ENCODE data around the gene SPATA46.

Gene SPATA46

GRCh38 chr1:162363823-162364222 lies 12.8 kb downstream of the SPATA46 start:
- Histone ChIP-seq H3F3A (ENCODE audit: control insufficient read depth, insufficient read depth) (no peaks in the 10 kb centered on the region), H3K9me3 (ENCODE audit: control insufficient read depth, insufficient read depth, low read length) (no peaks in the 10 kb centered on the region), H3K79me2 (ENCODE audit: control insufficient read depth, low read length) (no peaks in the 10 kb centered on the region), H3K4me1 (ENCODE audit: control insufficient read depth, low read length) (no peaks in the 10 kb centered on the region), H3K4me3 (ENCODE audit: low read length) (no peak overlapping the region), H3K36me3 (ENCODE audit: control insufficient read depth, low read length) (no peaks in the 10 kb centered on the region), H3K4me2 (ENCODE audit: low read length) (no peak overlapping the region), H3K27me3 (ENCODE audit: control insufficient read depth, low read length) (peaks cover 8% of the 10 kb centered on the region), H3K9me2 (replicated peaks; ENCODE audit: control insufficient read depth, low read length) (no peaks in the 10 kb centered on the region), H3K27ac (ENCODE audit: low read depth, low read length) (no peak overlapping the region), H4K20me1 (ENCODE audit: control insufficient read depth, insufficient read depth, low read depth, low read length) (no peaks in the 10 kb centered on the region)
- TF ChIP-seq EZH2phosphoT487 (IDR thresholded peaks at IDR 0.05; ENCODE audit: borderline replicate concordance, low read length) (no peak), CTCF (IDR thresholded peaks at IDR 0.05; ENCODE audit: low read depth, low read length, poor library complexity, severe bottlenecking) (no peak)

GRCh38 chr1:162361349-162361748 lies 15.3 kb downstream of the SPATA46 start:
- Histone ChIP-seq H3K9me2 (replicated peaks; ENCODE audit: control insufficient read depth, low read length) (no peaks in the 10 kb centered on the region), H3K79me2 (ENCODE audit: control insufficient read depth, low read length) (no peaks in the 10 kb centered on the region), H3K4me3 (ENCODE audit: low read length) (no peak overlapping the region), H3K9me3 (ENCODE audit: control insufficient read depth, insufficient read depth, low read length) (no peaks in the 10 kb centered on the region), H3K4me1 (ENCODE audit: control insufficient read depth, low read length) (no peaks in the 10 kb centered on the region), H3F3A (ENCODE audit: control insufficient read depth, insufficient read depth) (no peaks in the 10 kb centered on the region), H3K27ac (ENCODE audit: low read depth, low read length) (no peak overlapping the region), H3K4me2 (ENCODE audit: low read length) (no peak overlapping the region), H3K27me3 (ENCODE audit: control insufficient read depth, low read length) (peaks cover 8% of the 10 kb centered on the region), H3K36me3 (ENCODE audit: control insufficient read depth, low read length) (no peaks in the 10 kb centered on the region), H4K20me1 (ENCODE audit: control insufficient read depth, insufficient read depth, low read depth, low read length) (no peaks in the 10 kb centered on the region)
- no peak for TF ChIP-seq CTCF (IDR thresholded peaks at IDR 0.05; ENCODE audit: low read depth, low read length, poor library complexity, severe bottlenecking)
- TF ChIP-seq EZH2phosphoT487 (IDR thresholded peaks at IDR 0.05; ENCODE audit: borderline replicate concordance, low read length) = no peak

GRCh38 chr1:162360874-162361260 lies 15.8 kb downstream of the SPATA46 start:
- no peaks in the 10 kb centered on the region for H3K36me3 ChIP-seq (ENCODE audit: control insufficient read depth, low read length)
- H3K4me1 ChIP-seq (ENCODE audit: control insufficient read depth, low read length) = no peaks in the 10 kb centered on the region
- no peaks in the 10 kb centered on the region for H3K9me3 ChIP-seq (ENCODE audit: control insufficient read depth, insufficient read depth, low read length)
- H3K27me3 ChIP-seq (ENCODE audit: control insufficient read depth, low read length) = peaks cover 8% of the 10 kb centered on the region
- H4K20me1 ChIP-seq (ENCODE audit: control insufficient read depth, insufficient read depth, low read depth, low read length) = no peaks in the 10 kb centered on the region
- H3K79me2 ChIP-seq (ENCODE audit: control insufficient read depth, low read length) = no peaks in the 10 kb centered on the region
- no peaks in the 10 kb centered on the region for H3F3A ChIP-seq (ENCODE audit: control insufficient read depth, insufficient read depth)
- H3K27ac ChIP-seq (ENCODE audit: low read depth, low read length) = no peak overlapping the region
- H3K4me2 ChIP-seq (ENCODE audit: low read length) = no peak overlapping the region
- H3K9me2 ChIP-seq (replicated peaks; ENCODE audit: control insufficient read depth, low read length) = no peaks in the 10 kb centered on the region
- no peak for TF ChIP-seq CTCF (IDR thresholded peaks at IDR 0.05; ENCODE audit: low read depth, low read length, poor library complexity, severe bottlenecking)
- no peak for TF ChIP-seq EZH2phosphoT487 (IDR thresholded peaks at IDR 0.05; ENCODE audit: borderline replicate concordance, low read length)
- no peak overlapping the region for H3K4me3 ChIP-seq (ENCODE audit: low read length)
